Activated T-cell treated with anti-CD3 and anti-CD28 coated beads, Interleukin-2, amount 50 U/mL, for 1 hour (primary cell): Measurements from ENCODE around the gene SH2B2.
A peak's percentile ranks its signal among the peaks of the same experiment; 100 is the strongest.
"Not testable (repeated sequence)": the region's sequence is repeated elsewhere in the genome, so short reads cannot be mapped to it uniquely, and the experiment has no call there.

Source experiments
- DNase-seq: peaks from one replicate; pipeline ENCODE4 v3.0.0-alpha.2; 2020

SH2B2 gene

GRCh38 chr7:102287111-102287980 is 678 bp downstream of the SH2B2 start:
- peak; percentile 40 for DNase-seq

GRCh38 chr7:102287981-102288278 is 1.3 kb downstream of the SH2B2 start:
- no peak for DNase-seq

GRCh38 chr7:102288285-102288930 is 1.7 kb downstream of the SH2B2 start:
- no peak for DNase-seq

GRCh38 chr7:102289057-102289456 is 2.4 kb downstream of the SH2B2 start:
- no peak for DNase-seq

GRCh38 chr7:102291056-102291915 is 4.6 kb downstream of the SH2B2 start:
- no peak for DNase-seq

GRCh38 chr7:102291916-102292267 is 5.2 kb downstream of the SH2B2 start:
- no peak for DNase-seq

- DNase-seq, result no peak
These were observed 6.4 kb downstream of the SH2B2 start for GRCh38 chr7:102292813-102293798.

GRCh38 chr7:102294589-102294988 is 7.9 kb downstream of the SH2B2 start:
- DNase-seq, result no peak

- no peak for DNase-seq
These were observed 8.9 kb downstream of the SH2B2 start for GRCh38 chr7:102295346-102296178.

- DNase-seq, result no peak
These were observed 9.4 kb downstream of the SH2B2 start for GRCh38 chr7:102296179-102296438.

- DNase-seq, result no peak
These were observed 9.8 kb downstream of the SH2B2 start for GRCh38 chr7:102296514-102296913.

GRCh38 chr7:102297487-102298218 is 11.0 kb downstream of the SH2B2 start:
- no peak for DNase-seq

- DNase-seq, result no peak
These were observed 14.1 kb downstream of the SH2B2 start for GRCh38 chr7:102300643-102301221.

GRCh38 chr7:102301367-102301766 is 14.7 kb downstream of the SH2B2 start:
- not testable (repeated sequence) for DNase-seq

- no peak for DNase-seq
These were observed 15.4 kb downstream of the SH2B2 start for GRCh38 chr7:102302025-102302424.

GRCh38 chr7:102303669-102304422 is 17.2 kb downstream of the SH2B2 start:
- no peak for DNase-seq

- DNase-seq, result no peak
These were observed 18.0 kb downstream of the SH2B2 start for GRCh38 chr7:102304668-102305067.

GRCh38 chr7:102305414-102306268 is 19.0 kb downstream of the SH2B2 start:
- no peak for DNase-seq
